ENCODE measurements around the gene LRRC55. TPM values are rescaled to one million over a fixed set of nuclear protein-coding genes. Genes with fewer than 3 reads are reported as not detected.

The LRRC55 gene
- polyA plus RNA-seq, 2 donors = 0.02 to 0.04 TPM

DNA sequence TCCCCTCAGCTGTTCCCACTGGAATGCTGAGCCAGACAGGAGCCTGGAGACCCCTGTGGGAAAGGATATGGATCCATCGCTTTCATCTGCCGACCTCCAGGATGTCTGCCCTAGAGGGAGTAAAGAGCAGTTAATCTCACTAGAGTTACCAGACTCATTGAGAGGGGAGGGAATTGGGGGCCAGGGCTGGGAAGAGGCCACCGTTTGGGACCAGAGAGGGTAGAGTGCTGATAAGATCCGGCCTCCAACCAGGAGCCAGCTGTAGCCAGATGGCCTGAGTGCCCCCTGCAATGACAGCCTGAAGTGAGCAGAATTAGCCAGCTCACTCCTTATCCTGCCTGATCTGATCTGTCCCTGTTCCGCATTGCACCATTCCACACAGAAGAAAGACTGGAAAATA is 59.0 kb downstream of the LRRC55 start:
- H3K27me3 ChIP-seq (ENCODE audit: control insufficient read depth in 1 of 2, insufficient read depth in 2 of 2, low read length in 2 of 2) = no peaks in the 10 kb centered on the region
- no peaks in the 10 kb centered on the region for H3K4me1 ChIP-seq (ENCODE audit: control insufficient read depth in 2 of 2, insufficient read depth in 2 of 2, low read length in 1 of 2)
- peaks cover 0 to 2% of the 10 kb centered on the region in 2 donors for H3K9me3 ChIP-seq (ENCODE audit: control insufficient read depth in 2 of 2, insufficient read depth in 1 of 2, low read depth in 1 of 2, low read length in 1 of 2)
- H3K4me3 ChIP-seq (ENCODE audit: low read depth in 1 of 2, low read length in 2 of 2) = no peak overlapping the region
- no peaks in the 10 kb centered on the region for H3K36me3 ChIP-seq (ENCODE audit: control insufficient read depth in 2 of 2, insufficient read depth in 2 of 2, low read length in 1 of 2)
- H3K27ac ChIP-seq (ENCODE audit: low read depth in 2 of 2, low read length in 1 of 2) = no peak overlapping the region
- WGBS, 2 donors = 60 to 65% methylated on average over 5 of the region's 5 CpGs

Other genes with a start within 250 kb of the LRRC55 start
- not detected for gene OR5AK2, start 193.0 kb upstream of the LRRC55 start, polyA plus RNA-seq
- gene APLNR, start 55.3 kb downstream of the LRRC55 start, polyA plus RNA-seq = under 1 TPM; 0.14 to 0.54 TPM
- gene TNKS1BP1, start 143.0 kb downstream of the LRRC55 start, polyA plus RNA-seq = 100 to 1,000 TPM; 114 to 249 TPM
- 10 to 100 TPM; 18.8 to 67.4 TPM for gene SSRP1, start 153.9 kb downstream of the LRRC55 start, polyA plus RNA-seq
- not detected for gene P2RX3, start 156.4 kb downstream of the LRRC55 start, polyA plus RNA-seq
- not detected for gene PRG3, start 199.2 kb downstream of the LRRC55 start, polyA plus RNA-seq
- under 1 TPM; 0.45 to 0.60 TPM for gene PRG2, start 208.7 kb downstream of the LRRC55 start, polyA plus RNA-seq
- gene SLC43A3, start 245.2 kb downstream of the LRRC55 start, polyA plus RNA-seq = 10 to 100 TPM; 24.0 to 28.9 TPM